GM19324 (cell line): Measurements from ENCODE around the gene HK3.

ENCODE experiments used
- ATAC-seq: cut with Tn5 transposase; IDR thresholded peaks from one replicate; pipeline ENCODE4 v1.9.1; 2021; ENCODE audit warnings: mild to moderate bottlenecking, moderate library complexity; ENCODE audit not compliant: unreplicated experiment, low FRiP score

HK3 gene

DNA sequence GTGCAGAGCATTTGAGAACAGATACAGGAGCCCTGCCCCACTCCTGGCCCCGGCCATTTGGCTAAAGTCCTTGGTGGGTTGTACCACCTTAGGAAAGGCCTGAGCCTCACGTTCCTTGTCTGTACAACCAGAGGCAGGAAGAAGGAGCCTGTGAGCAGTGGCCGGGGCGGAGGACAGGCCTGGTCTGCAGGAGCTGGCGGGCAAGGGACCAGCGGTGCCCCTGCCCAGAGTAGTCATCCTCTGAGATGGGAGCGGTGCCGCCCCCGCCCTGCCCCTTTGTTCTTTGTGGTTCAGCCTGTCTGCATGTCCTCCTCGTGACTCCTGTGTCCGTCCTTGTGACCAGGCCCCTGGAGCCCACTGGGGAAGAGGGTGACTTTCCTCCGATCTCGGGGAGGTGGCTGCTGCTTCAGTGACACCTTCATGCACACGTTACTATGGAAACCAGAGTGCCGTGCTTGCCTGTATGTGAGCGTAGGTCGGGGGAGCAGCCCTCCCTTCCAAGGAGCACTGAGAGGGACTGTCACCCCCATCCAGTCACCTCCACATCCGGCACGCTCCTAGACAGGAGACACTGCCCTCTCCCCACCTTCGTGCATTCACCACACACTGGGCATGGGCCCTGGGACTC lies 45.9 kb downstream of the HK3 start:
- ATAC-seq, result no peak

DNA sequence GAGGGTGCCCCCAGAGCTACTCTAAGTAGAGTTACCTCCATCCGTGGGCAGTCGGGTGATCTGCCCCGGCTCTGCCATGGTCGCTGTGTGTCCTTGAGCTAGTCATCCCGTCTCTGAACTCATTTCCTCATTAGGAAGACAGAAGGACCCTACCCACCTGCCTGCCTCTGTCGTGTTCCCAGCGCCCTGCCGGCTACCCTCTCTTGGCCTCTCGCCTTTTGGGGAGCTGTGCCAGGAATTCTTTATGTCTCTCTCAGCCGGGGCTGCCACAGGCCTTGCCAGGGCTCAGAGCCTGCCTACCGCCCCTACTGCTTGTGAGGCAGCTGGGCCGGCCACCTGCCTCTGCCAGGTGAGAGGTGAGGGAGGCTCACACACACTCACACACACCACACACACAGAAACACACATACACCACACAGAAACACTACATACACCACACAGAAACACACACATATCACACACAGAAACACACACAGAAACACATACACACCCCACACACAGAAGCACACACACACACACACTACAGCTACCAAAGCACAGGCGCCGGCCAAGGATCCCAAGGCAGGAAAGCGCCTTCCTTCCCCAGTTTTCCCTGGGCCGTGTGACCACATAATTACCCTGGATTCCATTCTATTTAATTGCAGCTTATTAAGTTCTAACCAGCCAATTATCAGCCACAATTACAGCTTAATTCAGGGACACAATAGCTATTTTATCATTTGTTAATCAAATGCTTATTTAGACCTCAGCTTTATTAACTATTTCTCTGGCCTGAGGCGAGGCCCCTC lies 47.1 kb downstream of the HK3 start:
- ATAC-seq, result no peak

- ATAC-seq, result no peak
Observed at GRCh38 chr5:176851380-176851779, 47.8 kb downstream of the HK3 start.

DNA sequence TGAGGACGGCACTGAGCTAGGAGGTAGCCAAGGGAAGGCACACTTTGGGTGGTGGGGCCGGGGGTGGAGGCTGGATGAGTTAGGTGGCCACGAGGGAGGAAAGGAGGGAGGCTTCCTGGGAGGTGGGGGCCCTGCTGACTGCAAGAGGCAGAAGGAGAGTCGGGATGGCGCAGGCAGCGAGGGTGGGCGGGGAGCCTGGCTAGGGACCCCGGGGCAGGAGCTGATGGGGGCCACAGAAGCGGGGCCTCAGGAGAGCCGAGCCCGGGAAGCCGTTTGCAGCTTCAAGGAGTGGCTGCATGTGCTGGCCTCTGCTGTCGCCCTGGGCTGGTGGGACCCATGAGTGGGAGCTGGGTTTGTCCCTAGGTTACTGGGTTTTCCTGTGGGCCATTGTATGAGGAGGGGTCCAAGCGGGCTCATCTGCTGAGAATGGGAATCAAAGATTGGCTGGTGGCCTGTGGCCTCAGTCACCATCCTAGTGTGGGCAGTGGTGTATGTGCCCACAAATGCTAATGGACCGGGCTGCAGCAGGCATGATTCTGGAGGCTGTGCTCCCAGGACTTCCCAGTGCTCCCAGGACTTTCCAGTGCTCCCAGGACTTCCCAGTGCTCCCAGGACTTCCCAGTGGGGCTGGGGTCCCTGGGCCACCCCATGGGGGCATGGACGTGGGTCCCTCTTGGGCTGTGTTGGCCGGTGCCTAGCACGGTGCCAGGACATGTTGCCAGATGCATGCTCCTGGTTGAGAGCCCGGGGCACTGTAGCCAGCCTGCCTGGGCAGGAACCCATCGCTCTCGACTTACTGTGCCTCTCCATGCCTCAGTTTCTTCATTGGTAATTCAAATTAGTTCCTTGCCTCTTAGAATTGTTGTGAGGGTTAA lies 48.5 kb downstream of the HK3 start:
- ATAC-seq, result no peak

DNA sequence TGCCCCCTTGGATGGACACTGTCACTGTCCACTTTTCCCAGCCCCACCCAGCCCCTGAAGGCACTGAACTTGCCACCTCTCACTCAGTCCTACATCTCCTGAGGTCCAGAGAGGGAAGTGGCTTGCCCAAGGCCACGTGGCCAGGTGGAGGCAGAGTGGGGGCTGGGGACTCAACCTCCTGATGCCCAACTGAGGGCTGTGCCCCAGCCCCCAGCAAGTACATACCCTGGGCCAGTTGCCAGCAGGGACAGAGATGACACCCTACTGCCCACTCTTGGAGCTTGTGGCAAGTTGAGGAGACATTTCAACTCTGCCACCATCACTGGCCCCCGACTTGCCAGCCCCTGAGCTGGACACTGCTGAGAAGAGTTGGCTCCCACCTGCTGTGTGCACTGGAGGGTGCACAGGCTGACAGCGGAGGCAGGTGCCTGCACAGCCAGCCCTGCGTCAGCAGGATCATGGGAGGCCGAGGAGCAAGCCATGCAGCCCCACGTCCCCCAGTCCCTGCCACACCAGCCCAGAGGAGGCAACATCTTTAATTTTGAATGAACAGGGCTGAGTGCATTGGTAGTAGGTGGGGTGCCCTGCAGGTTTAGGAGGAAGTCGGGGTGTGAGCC lies 49.4 kb downstream of the HK3 start:
- no peak for ATAC-seq

GRCh38 chr5:176848651-176849050 lies 50.5 kb downstream of the HK3 start:
- ATAC-seq, result no peak

GRCh38 chr5:176847726-176848290 lies 51.3 kb downstream of the HK3 start:
- no peak for ATAC-seq

DNA sequence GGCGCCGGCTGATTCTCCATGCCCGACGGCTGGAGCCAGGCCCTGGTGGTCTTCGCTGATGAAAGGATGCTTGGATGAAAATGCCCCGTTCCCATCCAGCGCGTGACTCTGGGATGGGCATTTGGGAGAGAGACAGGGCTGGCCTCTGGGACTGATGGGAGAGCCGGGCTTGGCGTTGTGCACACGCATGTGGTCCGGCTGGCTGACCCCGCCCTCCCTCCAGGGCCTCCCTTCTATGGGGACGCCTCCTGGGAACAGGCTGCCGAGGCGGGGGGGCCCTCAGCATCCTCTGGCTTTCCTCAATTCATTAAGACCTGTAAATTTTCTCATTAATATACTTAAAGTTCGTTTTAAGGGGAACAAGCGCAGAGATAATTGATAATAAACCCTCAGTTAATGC lies 52.0 kb downstream of the HK3 start:
- ATAC-seq, result no peak

GRCh38 chr5:176846335-176847140 lies 52.6 kb downstream of the HK3 start:
- ATAC-seq, result no peak

GRCh38 chr5:176845392-176845713 lies 53.8 kb downstream of the HK3 start:
- ATAC-seq, result no peak

DNA sequence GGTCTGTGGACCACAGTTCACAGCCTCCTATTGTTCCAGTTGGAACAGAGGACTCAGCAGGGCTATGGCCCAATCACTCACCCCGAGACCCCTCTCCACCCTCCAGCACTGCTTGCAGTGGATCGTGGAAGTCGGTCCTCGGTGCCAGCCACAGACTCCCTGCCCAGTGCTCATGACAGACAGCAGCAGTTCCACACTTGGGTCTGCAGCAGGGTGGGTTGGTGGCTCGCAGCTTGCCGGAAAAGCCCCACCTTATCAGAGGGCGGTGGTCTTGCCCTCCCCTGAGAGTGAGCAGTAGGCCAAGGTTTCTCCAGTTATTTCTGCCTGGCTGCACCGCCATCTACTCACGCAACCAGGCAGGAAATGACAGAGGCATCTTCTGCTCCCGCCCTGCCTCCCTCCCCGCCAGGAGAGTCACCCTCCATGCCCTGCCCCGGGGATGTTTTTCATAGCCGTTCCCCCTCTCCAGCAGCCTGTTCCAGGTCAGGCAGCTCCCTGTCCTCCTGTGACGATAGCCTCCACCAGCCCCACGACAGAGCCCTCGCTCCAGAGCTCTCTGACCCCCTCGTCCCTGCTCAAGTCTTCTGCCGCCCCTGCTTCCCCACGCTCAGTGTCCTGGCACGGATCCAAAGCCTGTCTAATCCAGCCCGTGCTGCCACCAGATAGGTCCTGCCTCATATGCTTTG lies 54.3 kb downstream of the HK3 start:
- ATAC-seq, result no peak

GRCh38 chr5:176844281-176844680 lies 54.9 kb downstream of the HK3 start:
- ATAC-seq, result no peak

DNA sequence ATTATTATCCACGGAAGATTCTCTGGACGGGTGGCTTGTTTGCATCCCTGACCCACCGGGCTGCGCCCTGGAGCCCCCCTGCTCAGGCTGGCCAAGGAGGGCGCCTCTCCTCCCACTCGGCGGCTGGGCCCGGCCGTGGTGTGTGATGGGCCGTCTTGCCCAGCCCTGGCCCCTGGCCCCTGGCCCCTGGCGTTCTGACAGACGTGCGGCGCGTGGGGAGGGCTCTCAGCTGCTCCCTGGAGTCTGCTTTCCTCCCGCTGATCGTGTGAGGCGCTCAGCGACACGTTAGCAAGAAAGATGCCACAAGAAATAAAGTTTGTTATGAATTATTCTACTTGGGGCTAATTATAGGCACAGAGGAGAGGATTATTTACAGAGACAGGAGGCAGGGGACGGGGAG lies 55.5 kb downstream of the HK3 start:
- no peak for ATAC-seq

DNA sequence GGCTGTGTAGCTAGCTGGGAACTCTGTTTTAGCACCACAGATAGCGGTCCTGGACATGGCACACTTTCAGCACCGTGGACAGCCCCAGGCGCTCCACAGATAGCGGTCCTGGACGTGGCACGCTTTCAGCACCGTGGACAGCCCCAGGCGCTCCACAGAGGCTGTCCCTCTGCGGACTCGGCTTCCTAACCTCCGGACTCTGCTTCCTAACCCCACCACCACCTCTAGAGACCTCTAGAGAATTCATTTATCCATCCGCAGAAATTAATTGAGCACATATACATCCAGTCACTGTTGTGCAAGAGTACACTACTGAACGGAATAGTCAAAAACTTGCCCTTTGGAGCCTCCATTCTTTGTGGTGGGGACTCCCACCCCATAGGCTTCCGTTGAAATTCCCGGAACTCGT lies 61.4 kb downstream of the HK3 start:
- ATAC-seq, result no peak

DNA sequence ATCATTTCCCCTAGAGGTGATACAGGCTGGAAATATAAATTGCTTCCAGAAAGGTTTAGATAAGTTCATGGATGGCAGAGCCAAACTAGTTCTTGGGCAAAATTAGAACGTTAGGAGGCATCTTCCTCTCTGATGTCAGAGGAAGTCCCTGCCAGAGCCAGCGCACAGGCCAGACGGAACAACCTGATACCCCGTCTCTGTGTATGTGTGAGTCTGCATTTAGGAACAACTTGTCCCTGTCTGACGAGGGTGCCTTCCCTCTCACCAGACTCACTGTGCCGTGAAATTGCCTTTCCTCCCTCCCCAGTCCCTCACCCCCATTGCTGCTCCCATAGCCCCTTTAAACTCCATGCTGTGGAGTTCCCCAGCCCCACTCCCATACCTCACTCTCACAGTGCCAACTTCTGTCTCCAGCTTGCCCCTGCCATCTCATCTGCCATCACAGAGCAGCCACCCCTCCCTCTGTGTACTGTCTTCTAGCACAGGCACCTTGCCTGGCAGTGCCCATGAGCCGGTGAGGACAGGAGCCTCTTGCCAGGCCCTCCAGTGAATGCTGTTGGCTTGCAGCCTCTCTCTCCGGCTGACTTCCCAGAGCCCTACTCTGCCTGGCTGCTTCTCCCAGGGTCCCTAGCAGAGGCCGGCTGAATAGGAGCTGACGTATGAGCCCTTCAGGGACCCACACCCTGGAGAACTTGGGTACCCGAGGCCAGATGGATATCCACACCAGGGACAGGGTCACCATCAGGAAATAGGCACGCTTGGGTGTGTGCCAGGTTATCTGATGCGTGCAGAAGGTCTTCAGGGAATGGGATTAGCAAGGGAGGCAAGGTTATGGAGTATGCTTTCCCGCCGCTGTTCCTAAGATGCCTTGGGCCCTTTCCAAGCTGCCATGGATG lies 62.1 kb downstream of the HK3 start:
- ATAC-seq, result no peak

DNA sequence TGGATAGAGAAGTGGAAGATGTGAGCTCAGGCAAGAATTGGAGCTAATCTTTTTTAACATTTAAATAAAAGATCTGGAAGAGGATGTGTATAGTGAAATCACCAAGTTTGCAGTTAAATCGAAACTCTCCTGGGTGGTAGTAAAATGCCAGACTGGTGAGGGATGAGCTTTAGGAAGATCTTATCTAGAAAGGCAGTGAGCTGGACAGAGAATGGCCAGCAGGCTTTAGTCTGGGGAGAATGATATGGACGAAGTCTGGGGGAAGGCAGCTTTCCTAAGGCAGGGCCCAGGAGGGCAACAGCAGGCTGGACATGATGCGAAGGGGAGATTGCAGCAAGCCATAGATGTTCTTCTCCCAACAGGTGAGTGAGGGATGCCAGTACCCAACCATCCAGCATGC lies 63.2 kb downstream of the HK3 start:
- ATAC-seq, result no peak

DNA sequence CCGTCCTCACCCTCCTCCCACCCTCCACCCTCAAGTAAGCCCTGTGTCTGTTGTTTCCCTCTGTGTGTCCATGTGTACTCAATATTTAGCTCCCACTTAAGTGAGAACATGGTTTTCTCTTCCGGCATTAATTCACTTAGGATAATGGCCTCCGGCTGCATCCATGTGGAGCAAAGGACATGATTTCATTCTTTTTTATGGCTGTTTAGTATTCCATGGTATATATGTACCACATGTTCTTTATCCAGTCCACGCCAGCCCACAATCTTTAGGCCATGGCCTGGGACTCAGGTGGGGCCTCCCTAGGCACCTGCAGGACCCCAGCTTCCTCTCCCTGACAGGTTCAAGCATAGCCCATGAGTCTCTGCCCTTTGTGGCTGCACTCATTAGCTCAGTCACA lies 65.9 kb downstream of the HK3 start:
- ATAC-seq, result no peak

GRCh38 chr5:176832162-176832561 lies 67.0 kb downstream of the HK3 start:
- ATAC-seq, result no peak
